IPS-15b (cell line): ENCODE measurements around the gene PARK7.

Experiments
- H3K27me3 ChIP-seq: one replicate; pipeline ENCODE4 v1.6.1; 2013; ENCODE audit warnings: low read length; ENCODE audit not compliant: control insufficient read depth, insufficient read depth
- H3K36me3 ChIP-seq: one replicate; pipeline ENCODE4 v1.6.1; 2013; ENCODE audit warnings: low read length; ENCODE audit not compliant: control insufficient read depth, insufficient read depth
- H3K4me1 ChIP-seq: one replicate; pipeline ENCODE4 v1.6.1; 2013; ENCODE audit warnings: mild to moderate bottlenecking, low read length; ENCODE audit not compliant: control insufficient read depth, insufficient read depth
- H3K4me3 ChIP-seq: one replicate; pipeline ENCODE4 v1.5.1; 2013; ENCODE audit warnings: low read depth, low read length
- H3K9ac ChIP-seq: one replicate; pipeline ENCODE4 v1.6.1; 2013; ENCODE audit warnings: low read depth, mild to moderate bottlenecking, low read length
- H3K9me3 ChIP-seq: one replicate; pipeline ENCODE4 v1.6.1; 2013; ENCODE audit warnings: mild to moderate bottlenecking, low read length; ENCODE audit not compliant: control insufficient read depth, insufficient read depth

Gene PARK7

GRCh38 chr1:8023287-8023994, 61.9 kb downstream of the PARK7 start:
- no peak overlapping the region for H3K4me3 ChIP-seq

DNA sequence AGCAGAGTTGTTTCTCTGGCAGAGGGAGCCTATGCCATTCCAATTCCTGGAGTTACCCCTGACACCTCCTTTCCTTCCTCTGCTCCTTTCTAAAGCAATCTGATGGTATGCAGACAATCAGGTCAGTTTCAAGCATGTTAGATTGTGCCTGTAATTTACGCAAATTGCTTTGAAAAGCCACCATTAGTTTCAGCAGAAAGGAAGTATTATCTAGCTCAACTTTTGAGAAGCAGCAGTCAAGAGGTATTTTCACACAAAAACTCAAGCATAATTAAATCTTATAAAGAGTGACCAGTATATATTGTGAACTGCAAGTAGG, 62.4 kb downstream of the PARK7 start:
- H3K9me3 ChIP-seq = no peaks in the 10 kb centered on the region
- H3K4me3 ChIP-seq = no peak overlapping the region
- H3K27me3 ChIP-seq = peaks cover 6% of the 10 kb centered on the region
- H3K9ac ChIP-seq = no peak overlapping the region
- H3K36me3 ChIP-seq = no peaks in the 10 kb centered on the region
- peaks cover 27% of the 10 kb centered on the region for H3K4me1 ChIP-seq

More at GRCh38 chr1:8023287-8023994, 61.9 kb downstream of the PARK7 start:
- H3K9me3 ChIP-seq = no peaks in the 10 kb centered on the region
- peak overlapping the region; percentile 9 for H3K9ac ChIP-seq
- H3K36me3 ChIP-seq = no peaks in the 10 kb centered on the region
- peaks cover 6% of the 10 kb centered on the region for H3K27me3 ChIP-seq
- H3K4me1 ChIP-seq = peaks cover 32% of the 10 kb centered on the region

DNA sequence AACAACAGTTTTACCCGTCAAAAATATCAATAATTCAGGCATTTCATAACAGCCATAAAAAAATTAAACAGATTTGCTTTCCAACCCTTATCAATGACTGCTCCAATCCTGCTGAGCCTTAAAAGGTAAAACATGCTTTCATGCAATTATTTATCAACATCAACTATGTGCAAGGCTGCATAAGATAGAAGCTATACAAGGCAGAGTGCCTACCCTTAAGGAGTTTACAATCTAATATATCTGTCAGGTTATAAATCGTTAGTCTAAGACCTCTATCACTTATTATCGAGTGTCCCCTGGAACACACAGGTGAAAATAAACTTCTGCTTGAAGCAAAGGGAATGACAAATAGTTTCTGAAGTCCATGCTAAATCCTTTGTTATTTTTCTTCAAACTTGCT, 62.8 kb downstream of the PARK7 start:
- Histone ChIP-seq H3K4me1 (peaks cover 25% of the 10 kb centered on the region), H3K36me3 (no peaks in the 10 kb centered on the region), H3K4me3 (no peak overlapping the region), H3K27me3 (peaks cover 6% of the 10 kb centered on the region), H3K9ac (no peak overlapping the region), H3K9me3 (no peaks in the 10 kb centered on the region)

DNA sequence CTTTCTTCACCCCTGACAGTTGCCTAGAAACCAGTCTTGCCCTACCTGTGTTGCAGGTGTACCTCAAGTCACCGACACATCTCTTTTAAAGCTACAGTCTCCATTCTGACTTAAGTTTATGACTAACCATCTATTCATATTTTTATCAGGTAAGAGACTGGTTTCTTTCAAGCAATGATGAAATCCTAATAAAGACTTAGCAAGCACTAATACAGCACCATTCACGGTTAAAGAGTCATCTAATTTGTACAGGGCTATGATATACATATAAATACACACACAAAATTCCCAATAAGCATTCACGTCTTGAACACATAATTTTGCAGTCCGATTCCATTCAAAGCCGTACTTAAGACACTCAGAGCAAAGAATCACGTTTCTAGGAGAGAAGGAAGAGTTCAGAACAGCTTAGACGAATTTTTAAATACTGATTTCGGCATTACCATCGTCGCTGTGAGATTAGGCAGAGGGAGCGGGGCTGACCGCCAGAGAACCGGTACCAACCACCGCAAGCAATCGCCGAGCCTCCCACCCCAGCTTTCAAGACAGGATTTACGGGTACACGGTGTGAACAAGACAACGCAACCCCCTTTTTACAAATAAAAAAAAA, 63.7 kb downstream of the PARK7 start:
- H3K4me1 ChIP-seq = peaks cover 23% of the 10 kb centered on the region
- no peaks in the 10 kb centered on the region for H3K9me3 ChIP-seq
- H3K4me3 ChIP-seq = peak overlapping the region; percentile 72
- H3K9ac ChIP-seq = peak overlapping the region; percentile 74
- H3K27me3 ChIP-seq = peaks cover 6% of the 10 kb centered on the region
- no peaks in the 10 kb centered on the region for H3K36me3 ChIP-seq

DNA sequence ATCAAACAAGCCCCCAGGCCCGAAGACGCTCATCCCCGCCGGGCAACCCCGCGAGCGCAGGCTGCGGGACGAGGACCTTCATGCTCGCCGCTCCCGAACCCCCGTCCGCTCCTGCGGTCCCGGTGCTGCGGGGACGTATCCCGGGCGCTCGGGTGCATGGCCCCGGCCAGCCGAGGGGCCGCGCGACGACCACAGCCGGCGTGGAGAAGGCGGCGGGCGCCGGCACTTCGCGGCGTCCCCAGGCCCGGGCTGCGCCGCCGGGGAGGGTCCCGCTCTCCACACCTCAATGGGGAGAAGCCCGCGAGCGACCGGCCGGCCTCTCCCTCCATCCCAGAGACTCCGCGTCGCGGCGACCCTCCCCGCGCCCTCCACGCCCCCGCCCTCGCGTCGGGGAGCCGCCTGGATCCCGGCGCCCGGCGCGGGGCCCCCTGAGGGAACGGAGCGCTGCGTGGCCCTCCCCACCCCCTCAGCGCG, 64.2 kb downstream of the PARK7 start:
- Histone ChIP-seq H3K9me3 (no peaks in the 10 kb centered on the region), H3K36me3 (no peaks in the 10 kb centered on the region), H3K9ac (peak overlapping the region; percentile 74), H3K27me3 (peaks cover 6% of the 10 kb centered on the region), H3K4me3 (peak overlapping the region; percentile 72), H3K4me1 (peaks cover 23% of the 10 kb centered on the region)

- H3K27me3 ChIP-seq = peaks cover 6% of the 10 kb centered on the region
- peak within 1 kb of the TSS; percentile 72 for H3K4me3 ChIP-seq
- peaks cover 23% of the 10 kb centered on the region for H3K4me1 ChIP-seq
- no peaks in the 10 kb centered on the region for H3K9me3 ChIP-seq
- peak within 1 kb of the TSS; percentile 74 for H3K9ac ChIP-seq
- no peaks in the 10 kb centered on the region for H3K36me3 ChIP-seq
These were observed 64.9 kb downstream of the PARK7 start, which contains the start of gene ERRFI1 for GRCh38 chr1:8026153-8026975. ERRFI1 (minus strand) TSS chr1:8026309; CDS start chr1:8015619, 10,690 bp downstream.

GRCh38 chr1:8026976-8027747, 65.7 kb downstream of the PARK7 start:
- H3K4me1 ChIP-seq = peaks cover 23% of the 10 kb centered on the region
- H3K9me3 ChIP-seq = no peaks in the 10 kb centered on the region
- H3K36me3 ChIP-seq = no peaks in the 10 kb centered on the region
- peaks cover 6% of the 10 kb centered on the region for H3K27me3 ChIP-seq
- peak overlapping the region; percentile 62 for H3K4me3 ChIP-seq
- no peak overlapping the region for H3K9ac ChIP-seq

- Histone ChIP-seq H3K36me3 (no peaks in the 10 kb centered on the region), H3K9ac (no peak overlapping the region), H3K9me3 (no peaks in the 10 kb centered on the region), H3K27me3 (peaks cover 6% of the 10 kb centered on the region), H3K4me1 (peaks cover 16% of the 10 kb centered on the region), H3K4me3 (no peak overlapping the region)
These were observed 66.4 kb downstream of the PARK7 start for GRCh38 chr1:8027748-8028570.

DNA sequence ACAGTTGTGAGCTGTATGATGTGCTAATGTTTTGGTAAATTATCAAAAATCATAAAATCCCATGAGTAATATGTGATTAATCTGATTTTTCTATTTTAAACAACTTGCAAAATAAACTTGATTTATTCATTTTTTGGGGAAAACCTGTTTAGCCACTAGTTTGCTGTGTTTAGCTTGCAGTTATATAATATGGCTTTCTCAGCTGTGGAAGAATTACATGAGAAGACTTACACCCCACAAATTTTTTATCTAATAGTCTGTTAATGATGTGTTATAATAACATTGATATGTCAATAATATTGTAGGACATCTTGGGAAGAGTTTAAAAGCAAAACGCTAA, 67.0 kb downstream of the PARK7 start:
- no peak overlapping the region for H3K4me3 ChIP-seq
- H3K9me3 ChIP-seq = no peaks in the 10 kb centered on the region
- peaks cover 12% of the 10 kb centered on the region for H3K4me1 ChIP-seq
- no peak overlapping the region for H3K9ac ChIP-seq
- H3K27me3 ChIP-seq = peaks cover 6% of the 10 kb centered on the region
- no peaks in the 10 kb centered on the region for H3K36me3 ChIP-seq

- no peak overlapping the region for H3K9ac ChIP-seq
- no peaks in the 10 kb centered on the region for H3K36me3 ChIP-seq
- no peak overlapping the region for H3K4me3 ChIP-seq
- H3K4me1 ChIP-seq = peaks cover 6% of the 10 kb centered on the region
- H3K27me3 ChIP-seq = peaks cover 6% of the 10 kb centered on the region
- H3K9me3 ChIP-seq = no peaks in the 10 kb centered on the region
These were observed 69.8 kb downstream of the PARK7 start for GRCh38 chr1:8031176-8031785.
